ENCODE measurements around the gene HOXB3. TPM values are rescaled to one million over a fixed set of nuclear protein-coding genes. Genes with fewer than 3 reads are reported as not detected.

HOXB3 gene
- total and polyA plus RNA-seq, 4 donors: 23.8 to 162 (median 94.8) TPM

DNA sequence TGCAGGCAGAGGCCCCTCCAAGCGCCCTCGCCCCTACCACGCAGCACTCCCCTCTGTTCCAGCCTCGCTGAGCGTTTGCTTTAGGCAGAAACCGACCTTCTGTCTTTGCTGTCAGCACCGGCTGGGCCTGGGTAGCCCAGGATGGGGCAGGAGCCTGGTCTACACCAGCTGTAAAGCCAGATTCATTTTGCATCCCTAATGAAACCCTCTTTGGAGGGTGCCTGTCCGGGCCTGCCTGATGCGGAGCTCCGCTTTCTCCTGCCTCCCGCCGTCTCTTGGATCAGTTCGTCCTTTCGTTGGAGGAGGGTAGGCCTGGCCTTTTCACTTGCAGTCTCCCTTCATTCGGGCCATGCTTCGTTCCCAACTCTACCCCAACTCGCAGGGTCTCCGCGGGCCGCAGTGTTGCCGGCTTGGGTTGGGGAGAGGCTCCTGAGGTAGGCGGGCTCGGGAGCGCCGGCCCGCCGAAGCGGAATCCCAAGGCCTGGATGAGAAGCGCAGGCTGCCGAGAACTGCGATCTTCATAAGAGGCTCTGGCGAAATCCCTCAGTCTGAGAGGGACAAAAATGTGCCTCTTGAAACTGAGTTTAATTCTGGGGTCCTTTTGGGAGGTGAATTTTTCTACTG, 29.9 kb upstream of the HOXB3 start:
- peaks cover 6% of the 10 kb centered on the region for H3K36me3 ChIP-seq (ENCODE audit: control insufficient read depth, insufficient read depth, low read length)
- peaks cover 22% of the 10 kb centered on the region for H3K27me3 ChIP-seq (ENCODE audit: control insufficient read depth, insufficient read depth, low read length)
- H3K4me3 ChIP-seq (ENCODE audit: low read depth, low read length): peak overlapping the region; percentile 65
- 22% methylated on average over 32 of the region's 32 CpGs for WGBS (ENCODE audit: insufficient coverage)
- H3K9me3 ChIP-seq (ENCODE audit: control insufficient read depth, insufficient read depth, low read length): no peaks in the 10 kb centered on the region
- peaks cover 83% of the 10 kb centered on the region for H3K4me1 ChIP-seq (ENCODE audit: control insufficient read depth, insufficient read depth, low read length)
- peak; percentile 36 to 79 (median 54) for DNase-seq (ENCODE audit: low read depth in 4 of 6, low spot score in 6 of 6)
- peak overlapping the region; percentile 99 for H3K27ac ChIP-seq (ENCODE audit: low read depth, low read length)

DNA sequence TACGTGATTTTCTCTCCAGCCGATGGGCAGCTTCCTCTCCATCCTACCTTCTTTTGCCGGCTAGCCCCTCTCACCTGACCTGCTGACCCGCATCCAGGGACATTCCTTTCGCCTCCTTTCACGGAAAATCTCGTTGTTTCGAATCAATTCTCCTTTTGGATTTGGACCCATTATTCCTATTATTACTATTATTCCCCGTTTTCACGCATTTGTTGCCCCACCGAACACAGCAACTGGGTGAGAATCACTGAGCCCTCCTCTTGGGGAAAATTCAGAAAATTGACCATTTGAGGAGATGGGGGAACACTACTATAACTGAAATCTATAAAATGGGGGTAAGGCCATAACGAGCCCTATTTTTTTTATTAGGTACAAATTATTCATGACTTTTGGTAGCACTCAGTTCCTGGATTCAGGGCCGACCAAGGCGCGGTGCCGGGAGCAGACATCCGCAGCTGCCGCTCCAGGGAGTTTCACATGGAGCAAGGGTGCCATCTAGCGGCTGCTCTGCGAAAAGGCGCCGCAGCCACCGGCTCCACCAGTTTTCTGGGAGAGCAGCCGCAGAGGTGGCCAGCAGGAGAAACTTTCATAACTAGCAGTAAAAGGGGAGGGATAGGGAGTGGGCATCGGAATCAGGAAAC, 28.3 kb upstream of the HOXB3 start:
- Histone ChIP-seq H3K36me3 (ENCODE audit: control insufficient read depth, insufficient read depth, low read length) (peaks cover 6% of the 10 kb centered on the region), H3K27me3 (ENCODE audit: control insufficient read depth, insufficient read depth, low read length) (peaks cover 14% of the 10 kb centered on the region), H3K9me3 (ENCODE audit: control insufficient read depth, insufficient read depth, low read length) (no peaks in the 10 kb centered on the region), H3K4me1 (ENCODE audit: control insufficient read depth, insufficient read depth, low read length) (peaks cover 74% of the 10 kb centered on the region), H3K27ac (ENCODE audit: low read depth, low read length) (peak overlapping the region; percentile 99), H3K4me3 (ENCODE audit: low read depth, low read length) (peak overlapping the region; percentile 65)
- peak; percentile 89 to 98 (median 92) for DNase-seq (ENCODE audit: low read depth in 4 of 6, low spot score in 6 of 6)
- WGBS (ENCODE audit: insufficient coverage): 1% methylated on average over 20 of the region's 25 CpGs

DNA sequence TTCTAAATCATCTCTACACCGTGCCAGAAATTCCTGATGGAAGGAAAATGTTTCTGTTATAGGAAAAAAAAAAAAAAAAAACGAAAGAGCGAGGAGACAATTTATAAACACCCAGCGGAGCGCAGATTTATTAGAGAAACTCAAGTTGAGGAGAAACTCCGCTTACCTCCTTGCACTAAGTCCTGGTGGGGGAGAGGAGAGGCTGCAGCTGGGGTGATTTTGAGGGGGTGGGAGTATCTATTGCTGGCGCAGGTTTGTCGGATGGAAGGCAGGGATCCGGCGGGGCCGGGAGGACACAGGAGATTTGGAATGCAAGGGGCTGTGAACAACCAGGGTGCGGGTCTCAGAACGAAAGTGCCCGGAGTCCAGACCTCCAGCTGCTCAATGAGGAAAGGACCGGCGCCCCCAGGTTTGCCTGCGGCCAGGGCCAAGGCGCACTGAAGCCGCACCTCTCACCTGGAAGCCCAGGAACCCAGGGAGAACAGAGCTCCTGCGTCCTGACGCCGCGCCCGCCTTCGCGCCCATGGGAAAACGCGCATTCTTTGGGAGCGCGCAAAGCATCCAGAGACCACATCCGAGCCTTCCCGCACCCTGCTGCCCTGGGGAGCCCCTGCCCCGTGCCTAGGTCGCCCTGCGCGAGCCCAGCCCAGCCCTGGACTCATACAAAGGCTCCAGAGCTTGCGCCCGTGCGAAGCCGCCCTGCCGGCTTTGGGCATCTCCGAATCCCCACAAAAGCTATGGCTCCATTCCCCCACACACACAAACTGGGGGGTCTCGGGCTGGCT, 27.6 kb upstream of the HOXB3 start:
- peaks cover 68% of the 10 kb centered on the region for H3K4me1 ChIP-seq (ENCODE audit: control insufficient read depth, insufficient read depth, low read length)
- 6% methylated on average over 41 of the region's 43 CpGs for whole genome bisulfite sequencing (ENCODE audit: insufficient coverage)
- H3K4me3 ChIP-seq (ENCODE audit: low read depth, low read length): peak overlapping the region; percentile 65
- H3K9me3 ChIP-seq (ENCODE audit: control insufficient read depth, insufficient read depth, low read length): no peaks in the 10 kb centered on the region
- peaks cover 11% of the 10 kb centered on the region for H3K27me3 ChIP-seq (ENCODE audit: control insufficient read depth, insufficient read depth, low read length)
- peak; percentile 12 to 76 (median 36) for DNase-seq (ENCODE audit: low read depth in 4 of 6, low spot score in 6 of 6)
- peak overlapping the region; percentile 99 for H3K27ac ChIP-seq (ENCODE audit: low read depth, low read length)
- H3K36me3 ChIP-seq (ENCODE audit: control insufficient read depth, insufficient read depth, low read length): peaks cover 11% of the 10 kb centered on the region

DNA sequence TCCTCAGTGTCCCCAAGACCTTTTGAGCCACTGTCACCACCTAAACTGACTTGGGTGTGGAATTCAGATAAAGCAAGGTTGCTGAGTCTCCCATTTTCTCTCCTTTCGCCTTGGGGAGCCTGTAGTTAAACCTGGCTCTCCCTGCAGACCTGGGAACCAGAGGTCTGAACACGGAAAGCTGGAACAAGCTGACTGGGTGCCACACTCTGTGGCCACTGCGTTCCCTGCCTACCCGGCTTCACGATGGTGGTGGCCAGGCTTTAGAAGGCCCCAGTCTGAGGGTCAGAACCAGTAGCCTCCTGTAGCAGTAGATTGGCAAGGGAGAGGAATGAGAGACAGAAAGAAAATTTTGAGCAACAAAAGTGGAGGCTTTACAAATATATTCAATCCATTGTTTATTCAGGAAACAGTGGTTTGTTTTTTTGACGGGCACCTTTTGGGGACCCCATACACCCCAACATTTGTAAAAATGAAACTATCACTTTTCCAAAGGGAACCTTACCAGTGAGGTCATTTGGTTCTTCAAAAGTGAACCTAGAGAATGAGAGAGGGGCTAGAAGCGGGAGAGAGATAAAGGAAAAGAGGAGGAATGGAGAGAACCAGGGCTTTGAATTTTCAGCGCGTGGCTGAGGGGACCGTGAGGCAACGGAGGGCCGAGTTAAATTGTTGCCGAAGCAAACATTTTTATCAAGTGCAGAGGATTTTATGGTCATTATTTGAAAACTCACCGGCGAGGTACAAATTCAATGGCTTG, 26.9 kb upstream of the HOXB3 start:
- Histone ChIP-seq H3K27me3 (ENCODE audit: control insufficient read depth, insufficient read depth, low read length) (peaks cover 11% of the 10 kb centered on the region), H3K9me3 (ENCODE audit: control insufficient read depth, insufficient read depth, low read length) (no peaks in the 10 kb centered on the region), H3K4me1 (ENCODE audit: control insufficient read depth, insufficient read depth, low read length) (peaks cover 66% of the 10 kb centered on the region), H3K27ac (ENCODE audit: low read depth, low read length) (peak overlapping the region; percentile 99), H3K36me3 (ENCODE audit: control insufficient read depth, insufficient read depth, low read length) (peaks cover 17% of the 10 kb centered on the region), H3K4me3 (ENCODE audit: low read depth, low read length) (peak overlapping the region; percentile 65)
- DNase-seq (ENCODE audit: low read depth in 4 of 6, low spot score in 6 of 6): peak; percentile 17 to 63 (median 42)
- 14% methylated on average over 10 of the region's 15 CpGs for WGBS (ENCODE audit: insufficient coverage)

DNA sequence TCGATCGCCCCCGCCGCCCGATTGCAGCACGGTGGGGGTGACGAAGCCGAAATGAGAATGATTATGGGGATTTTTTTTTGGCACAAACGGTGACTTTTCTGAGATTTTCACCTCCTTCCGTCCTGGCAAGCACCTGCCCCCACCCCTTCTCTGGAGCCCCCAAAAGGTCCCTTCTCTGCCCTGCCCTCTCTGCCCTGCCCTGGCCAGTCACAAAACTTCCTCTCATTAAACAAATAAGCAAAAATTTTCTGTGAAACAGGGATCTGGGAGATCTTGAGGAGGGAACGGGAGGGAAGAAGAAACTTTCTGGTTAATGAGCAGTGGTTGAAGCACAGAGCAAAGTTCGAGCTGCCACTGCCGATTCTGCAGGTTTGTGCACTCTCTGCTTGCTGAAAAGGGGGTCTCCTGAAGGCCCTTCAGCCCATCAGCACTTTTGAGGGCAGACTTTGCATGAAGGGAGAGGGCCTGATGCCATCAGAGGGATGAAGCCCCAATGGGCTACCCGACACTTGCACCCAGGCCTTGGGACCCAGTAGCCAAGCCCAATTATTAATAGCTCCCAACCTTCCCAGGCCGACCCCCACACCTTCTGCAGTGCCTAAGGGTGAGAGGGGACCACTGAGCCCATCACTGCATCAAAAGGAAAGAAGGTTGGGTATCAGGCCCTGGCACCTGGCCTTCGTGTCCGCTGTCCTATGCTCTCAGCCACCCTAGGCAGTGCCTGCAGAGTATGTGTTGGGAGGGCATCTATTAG, 26.1 kb upstream of the HOXB3 start:
- Histone ChIP-seq H3K27me3 (ENCODE audit: control insufficient read depth, insufficient read depth, low read length) (peaks cover 8% of the 10 kb centered on the region), H3K9me3 (ENCODE audit: control insufficient read depth, insufficient read depth, low read length) (no peaks in the 10 kb centered on the region), H3K36me3 (ENCODE audit: control insufficient read depth, insufficient read depth, low read length) (peaks cover 16% of the 10 kb centered on the region), H3K4me3 (ENCODE audit: low read depth, low read length) (peak overlapping the region; percentile 65), H3K27ac (ENCODE audit: low read depth, low read length) (peak overlapping the region; percentile 99), H3K4me1 (ENCODE audit: control insufficient read depth, insufficient read depth, low read length) (peaks cover 65% of the 10 kb centered on the region)
- 18% methylated on average over 3 of the region's 17 CpGs for WGBS (ENCODE audit: insufficient coverage)
- peak in 5 of 6 donors; percentile 8 to 39 (median 26) for DNase-seq (ENCODE audit: low read depth in 4 of 6, low spot score in 6 of 6)

DNA sequence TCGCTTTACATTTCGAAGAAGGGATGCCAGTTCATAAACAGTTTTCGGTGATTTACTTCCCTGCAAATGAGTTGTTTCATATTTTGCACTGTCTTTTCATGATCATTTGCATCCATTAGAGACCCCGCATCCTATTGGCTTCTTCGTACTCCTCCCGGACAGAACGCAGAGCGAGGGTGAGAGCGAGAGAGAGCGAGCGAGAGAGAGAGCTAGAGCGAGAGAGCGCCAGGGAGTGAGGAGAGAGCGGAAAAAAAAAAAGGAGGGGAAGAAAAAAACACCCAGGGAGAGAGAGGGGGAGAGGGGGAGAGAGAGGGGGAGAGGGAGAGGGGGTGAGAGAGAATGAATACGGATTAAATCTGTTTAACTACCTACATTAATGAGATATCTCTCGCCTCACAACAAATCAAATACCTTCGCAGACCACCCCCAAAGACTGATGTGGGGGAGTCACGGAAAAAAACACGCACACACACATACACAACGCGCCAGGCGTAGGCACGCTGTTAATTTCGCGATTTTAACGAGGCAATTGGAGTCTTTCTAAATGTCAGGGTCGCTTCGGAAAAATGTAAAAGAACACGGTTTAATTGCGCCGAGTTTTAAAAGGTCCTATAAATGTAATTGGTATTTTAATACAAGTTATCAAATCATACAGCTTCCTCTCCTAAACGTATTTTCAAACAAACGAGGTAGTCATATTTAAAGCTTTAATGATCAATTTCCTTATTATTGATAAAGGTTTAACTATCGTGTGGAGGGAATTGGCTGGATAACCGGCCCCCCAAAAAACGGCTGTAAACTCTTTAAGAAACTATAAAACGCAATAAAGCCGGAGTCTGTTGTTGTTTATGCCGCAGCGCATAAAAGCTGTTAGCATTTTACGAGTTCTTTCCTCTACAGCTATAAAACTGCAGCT, 25.3 kb upstream of the HOXB3 start, which contains the start of gene HOXB8:
Gene HOXB8 (minus strand): TSS at position 246 of the 916 bp plus-strand sequence. CDS start 588 bp downstream, outside the sequence.
- H3K27ac ChIP-seq (ENCODE audit: low read depth, low read length): peak within 1 kb of the TSS; percentile 99
- H3K4me1 ChIP-seq (ENCODE audit: control insufficient read depth, insufficient read depth, low read length): peaks cover 59% of the 10 kb centered on the region
- peaks cover 6% of the 10 kb centered on the region for H3K27me3 ChIP-seq (ENCODE audit: control insufficient read depth, insufficient read depth, low read length)
- WGBS (ENCODE audit: insufficient coverage): 0% methylated on average over 3 of the region's 41 CpGs
- no peaks in the 10 kb centered on the region for H3K9me3 ChIP-seq (ENCODE audit: control insufficient read depth, insufficient read depth, low read length)
- peak within 1 kb of the TSS; percentile 65 for H3K4me3 ChIP-seq (ENCODE audit: low read depth, low read length)
- peaks cover 21% of the 10 kb centered on the region for H3K36me3 ChIP-seq (ENCODE audit: control insufficient read depth, insufficient read depth, low read length)
- DNase-seq (ENCODE audit: low read depth in 4 of 6, low spot score in 6 of 6): peak in 5 of 6 donors; percentile 24 to 99 (median 87)

DNA sequence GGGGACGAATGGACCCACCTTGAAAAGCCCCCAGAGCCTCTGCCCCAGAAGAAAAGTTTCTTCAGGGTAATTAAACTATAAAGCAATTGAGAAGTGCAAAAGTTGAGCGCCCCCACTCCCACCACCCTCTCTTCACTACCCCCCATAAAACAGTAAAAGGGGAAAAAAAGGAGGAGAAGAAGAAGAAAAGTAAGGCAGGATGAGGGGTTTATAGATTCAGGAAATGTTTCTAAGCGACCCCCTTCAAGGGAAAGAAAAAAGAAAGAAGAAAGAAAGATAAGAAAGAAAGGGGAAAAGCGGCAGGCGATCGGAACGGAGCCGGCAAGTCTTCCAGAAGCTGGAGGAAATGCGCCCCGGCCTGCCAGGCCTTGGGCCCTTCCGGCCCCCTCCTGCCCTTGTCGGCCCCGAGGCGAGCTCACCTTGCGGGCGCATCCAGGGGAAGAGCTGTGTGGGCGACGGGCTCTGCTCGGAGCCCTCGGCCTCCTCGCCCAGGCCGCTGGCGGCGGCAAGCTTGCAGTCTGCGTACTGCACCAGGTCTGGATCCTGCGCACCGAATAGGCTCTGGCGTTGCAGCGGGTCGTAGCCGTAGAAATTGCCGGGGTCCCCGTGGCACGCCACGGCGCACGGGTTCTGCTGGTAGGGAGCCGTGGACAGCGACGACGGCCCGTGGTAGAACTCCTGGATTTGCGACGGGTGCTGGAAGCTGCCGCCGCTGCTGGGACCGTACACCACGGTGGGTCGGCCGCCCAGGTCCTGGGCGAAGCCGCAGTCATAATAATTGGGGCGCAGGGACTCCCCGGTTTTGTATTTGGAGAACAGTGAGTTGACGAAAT, 24.0 kb upstream of the HOXB3 start:
- under 1% methylated on average over 53 of the region's 55 CpGs for WGBS (ENCODE audit: insufficient coverage)
- peak overlapping the region; percentile 65 for H3K4me3 ChIP-seq (ENCODE audit: low read depth, low read length)

More for the DNA sequence above, 24.0 kb upstream of the HOXB3 start:
- Histone ChIP-seq H3K27ac (ENCODE audit: low read depth, low read length) (peak overlapping the region; percentile 99), H3K9me3 (ENCODE audit: control insufficient read depth, insufficient read depth, low read length) (no peaks in the 10 kb centered on the region), H3K27me3 (ENCODE audit: control insufficient read depth, insufficient read depth, low read length) (peaks cover 4% of the 10 kb centered on the region), H3K4me1 (ENCODE audit: control insufficient read depth, insufficient read depth, low read length) (peaks cover 55% of the 10 kb centered on the region), H3K36me3 (ENCODE audit: control insufficient read depth, insufficient read depth, low read length) (peaks cover 21% of the 10 kb centered on the region)
- peak in 3 of 6 donors; percentile 12 to 65 (median 43) for DNase-seq (ENCODE audit: low read depth in 4 of 6, low spot score in 6 of 6)
